Tibial artery (tissue), 4 donors: ENCODE data around the gene FZD8.

Experiments
- DNase-seq, 2 donors: peaks; one replicate each; pipeline ENCODE4 v3.0.0-alpha.2; 2019
- H3K27ac ChIP-seq, 2 donors: fragments of 200-600 bp; sonication (generic) in 1 of 2; 1 replicate in 1 of 2; 2 replicates in 1 of 2; pipeline ENCODE4 v1.5.1; 2018 to 2019; ENCODE audit warnings: mild to moderate bottlenecking in 1 of 2
- H3K27me3 ChIP-seq, 2 donors: fragments of 200-600 bp; sonication (generic) in 1 of 2; one replicate each; pipeline versions ENCODE4 v1.5.1 to v1.6.0; 2016 to 2019
- H3K36me3 ChIP-seq, 3 donors: fragments of 200-600 bp; sonication (generic) in 2 of 3; one replicate each; pipeline ENCODE4 v1.5.1; 2016 to 2019; ENCODE audit warnings: mild to moderate bottlenecking in 2 of 3
- H3K4me1 ChIP-seq, 4 donors: fragments of 200-600 bp; sonication (generic) in 2 of 4; 1 replicate in 3 of 4; 2 replicates in 1 of 4; pipeline ENCODE4 v1.5.1; 2016 to 2019
- H3K4me3 ChIP-seq, 2 donors: fragments of 200-600 bp; sonication (generic) in 1 of 2; 1 replicate in 1 of 2; 2 replicates in 1 of 2; pipeline ENCODE4 v1.5.1; 2018 to 2019; ENCODE audit warnings: mild to moderate bottlenecking in 2 of 2
- H3K9me3 ChIP-seq, 3 donors: fragments of 200-600 bp; sonication (generic) in 1 of 3; one replicate each; pipeline ENCODE4 v1.5.1; 2016 to 2019
- CTCF ChIP-seq, 2 experiments: fragments of 200-600 bp in 1 of 2; fragments of 450-650 bp in 1 of 2; IDR thresholded peaks; one replicate each; pipeline ENCODE4 v1.5.1; 2017 to 2019; ENCODE audit warnings: antibody characterized with exemption in 2 of 2, mild to moderate bottlenecking in 1 of 2, moderate library complexity in 1 of 2
- intact Hi-C: fragments of 100-400 bp; cut with DNase I; formaldehyde crosslinking; loops from one replicate; pipeline ENCODE4 v1.15.0; 2023; ENCODE audit warnings: low total_unique reads

FZD8 gene

GRCh38 chr10:35667270-35667889 lies 25.3 kb upstream of the FZD8 start:
- intact Hi-C loops, result no loop called here
- Histone ChIP-seq H3K4me1 (no peaks in the 10 kb centered on the region), H3K36me3 (no peaks in the 10 kb centered on the region), H3K27me3 (no peaks in the 10 kb centered on the region), H3K4me3 (no peak overlapping the region), H3K27ac (no peak overlapping the region), H3K9me3 (no peaks in the 10 kb centered on the region)
- TF ChIP-seq CTCF (IDR thresholded peaks at IDR 0.05), result no peak
- no peak for DNase-seq

GRCh38 chr10:35661236-35661635 lies 19.1 kb upstream of the FZD8 start:
- no peak for TF ChIP-seq CTCF (IDR thresholded peaks at IDR 0.05)
- Histone ChIP-seq H3K27ac (no peak overlapping the region), H3K4me1 (no peaks in the 10 kb centered on the region), H3K36me3 (no peaks in the 10 kb centered on the region), H3K9me3 (no peaks in the 10 kb centered on the region), H3K27me3 (no peaks in the 10 kb centered on the region), H3K4me3 (no peak overlapping the region)
- intact Hi-C loops, result no loop called here
- DNase-seq, result no peak

GRCh38 chr10:35659456-35659855 lies 17.4 kb upstream of the FZD8 start:
- no peak for DNase-seq
- intact Hi-C loops, result no loop called here
- no peaks in the 10 kb centered on the region for H3K36me3 ChIP-seq
- no peak overlapping the region for H3K27ac ChIP-seq
- no peaks in the 10 kb centered on the region for H3K27me3 ChIP-seq
- H3K4me3 ChIP-seq, result no peak overlapping the region
- TF ChIP-seq CTCF (IDR thresholded peaks at IDR 0.05), result no peak
- no peaks in the 10 kb centered on the region for H3K9me3 ChIP-seq
- H3K4me1 ChIP-seq, result no peaks in the 10 kb centered on the region

GRCh38 chr10:35657621-35658020 lies 15.5 kb upstream of the FZD8 start:
- intact Hi-C loops, result no loop called here
- no peak for DNase-seq
- TF ChIP-seq CTCF (IDR thresholded peaks at IDR 0.05), result no peak
- Histone ChIP-seq H3K36me3 (no peaks in the 10 kb centered on the region), H3K27ac (no peak overlapping the region), H3K9me3 (no peaks in the 10 kb centered on the region), H3K27me3 (no peaks in the 10 kb centered on the region), H3K4me3 (no peak overlapping the region), H3K4me1 (no peaks in the 10 kb centered on the region)

- intact Hi-C loops, result no loop called here
- Histone ChIP-seq H3K9me3 (no peaks in the 10 kb centered on the region), H3K4me3 (no peak overlapping the region), H3K27me3 (no peaks in the 10 kb centered on the region), H3K4me1 (no peaks in the 10 kb centered on the region), H3K36me3 (no peaks in the 10 kb centered on the region), H3K27ac (no peak overlapping the region)
- DNase-seq, result no peak
- TF ChIP-seq CTCF (IDR thresholded peaks at IDR 0.05), result no peak
Observed at GRCh38 chr10:35652824-35653223, 10.7 kb upstream of the FZD8 start.

GRCh38 chr10:35650894-35651293 lies 8.8 kb upstream of the FZD8 start:
- TF ChIP-seq CTCF (IDR thresholded peaks at IDR 0.05), result no peak
- no peaks in the 10 kb centered on the region for H3K36me3 ChIP-seq
- DNase-seq, result no peak
- H3K27me3 ChIP-seq, result no peaks in the 10 kb centered on the region
- no peak overlapping the region for H3K27ac ChIP-seq
- no peaks in the 10 kb centered on the region for H3K9me3 ChIP-seq
- H3K4me3 ChIP-seq, result no peak overlapping the region
- intact Hi-C loops, result no loop called here
- H3K4me1 ChIP-seq, result no peaks in the 10 kb centered on the region
